Measurements from ENCODE around the gene ASAH2B. TPM values are rescaled to one million over a fixed set of nuclear protein-coding genes. Genes with fewer than 3 reads are reported as not detected.

Gene ASAH2B
- total RNA-seq, 2 experiments from 2014 or later: 0.13 to 0.34 TPM

- POLR2A ChIA-PET: interaction anchor here (0.6 to 1.1 kb wide), 2 partner anchors 69 to 999 kb away, joined by 3 to 4 read pairs; no protein-coding TSS in a partner anchor
- Histone ChIP-seq H3K79me2 (ENCODE audit: insufficient read depth, low read depth, low read length) (no peaks in the 10 kb centered on the region), H3K4me3 (ENCODE audit: low read depth, low read length, poor library complexity, severe bottlenecking) (no peak overlapping the region), H2AFZ (ENCODE audit: low read length) (no peak overlapping the region), H3K4me2 (ENCODE audit: low read length) (no peak overlapping the region), H3K9me2 (ENCODE audit: insufficient read depth, low read length) (no peaks in the 10 kb centered on the region), H3K36me3 (ENCODE audit: insufficient read depth, low read length) (no peaks in the 10 kb centered on the region), H4K20me1 (ENCODE audit: insufficient read depth, low read length) (no peaks in the 10 kb centered on the region), H3K4me1 (ENCODE audit: insufficient read depth, low read length, poor library complexity, severe bottlenecking) (no peaks in the 10 kb centered on the region), H3K27ac (ENCODE audit: low read depth, low read length, poor library complexity, severe bottlenecking) (no peak overlapping the region), H3K9me3 (ENCODE audit: low read length) (no peaks in the 10 kb centered on the region)
- CTCF ChIA-PET (ENCODE audit: unreplicated experiment): no interaction called here
- BruUV-seq (replicated peaks): no TSS peak
- no peak for DNase-seq (ENCODE audit: low spot score)
- intact Hi-C loops (cut with micrococcal nuclease; ENCODE audit: unreplicated experiment): no loop called here
- TF ChIP-seq EZH2phosphoT487 (IDR thresholded peaks at IDR 0.05; ENCODE audit: borderline replicate concordance, low read depth, low read length) (no peak), CTCF (conservative IDR thresholded peaks at IDR 0.05; ENCODE audit: low read length) (no peak)
Observed at GRCh38 chr10:50798297-50798696, 58.6 kb downstream of the ASAH2B start.

DNA sequence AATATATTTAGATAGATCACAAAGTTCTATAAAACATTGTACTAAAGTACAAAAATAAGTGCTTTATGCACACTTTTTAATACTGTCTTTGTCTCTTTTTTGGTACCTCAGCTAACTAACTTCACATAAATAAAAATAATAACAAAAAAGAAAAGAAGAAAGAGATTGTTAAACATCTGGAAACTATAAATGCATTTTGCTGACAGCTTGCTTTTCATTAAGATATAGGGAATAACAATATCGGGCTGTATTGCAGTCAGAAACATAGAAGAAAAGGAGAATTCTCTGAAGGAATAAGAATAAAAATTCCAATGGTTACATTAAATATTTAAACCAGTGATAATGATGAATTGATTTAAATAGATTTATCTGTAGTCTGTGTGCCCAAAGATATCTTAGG is 59.9 kb downstream of the ASAH2B start:
- H3K79me2 ChIP-seq (ENCODE audit: insufficient read depth, low read depth, low read length): no peaks in the 10 kb centered on the region
- no peaks in the 10 kb centered on the region for H4K20me1 ChIP-seq (ENCODE audit: insufficient read depth, low read length)
- no peaks in the 10 kb centered on the region for H3K4me1 ChIP-seq (ENCODE audit: insufficient read depth, low read length, poor library complexity, severe bottlenecking)
- no peak for TF ChIP-seq CTCF (conservative IDR thresholded peaks at IDR 0.05; ENCODE audit: low read length)
- TF ChIP-seq EZH2phosphoT487 (IDR thresholded peaks at IDR 0.05; ENCODE audit: borderline replicate concordance, low read depth, low read length): no peak
- H2AFZ ChIP-seq (ENCODE audit: low read length): no peak overlapping the region
- ChIA-PET POLR2A (interaction anchor here (1.1 kb wide), 1 partner anchor 68 kb away, joined by 3 read pairs; no protein-coding TSS in a partner anchor), CTCF (ENCODE audit: unreplicated experiment) (no interaction called here)
- no peak overlapping the region for H3K27ac ChIP-seq (ENCODE audit: low read depth, low read length, poor library complexity, severe bottlenecking)
- intact Hi-C loops (cut with micrococcal nuclease; ENCODE audit: unreplicated experiment): no loop called here
- no peak overlapping the region for H3K4me2 ChIP-seq (ENCODE audit: low read length)
- no peak for DNase-seq (ENCODE audit: low spot score)
- BruUV-seq (replicated peaks): no TSS peak
- H3K36me3 ChIP-seq (ENCODE audit: insufficient read depth, low read length): no peaks in the 10 kb centered on the region
- no peak overlapping the region for H3K4me3 ChIP-seq (ENCODE audit: low read depth, low read length, poor library complexity, severe bottlenecking)
- no peaks in the 10 kb centered on the region for H3K9me3 ChIP-seq (ENCODE audit: low read length)
- no peaks in the 10 kb centered on the region for H3K9me2 ChIP-seq (ENCODE audit: insufficient read depth, low read length)

- no peak for DNase-seq (ENCODE audit: low spot score)
- H3K4me3 ChIP-seq (ENCODE audit: low read depth, low read length, poor library complexity, severe bottlenecking): no peak overlapping the region
- no TSS peak for BruUV-seq (replicated peaks)
- POLR2A ChIA-PET: interaction anchor here (1.2 kb wide), 1 partner anchor 1146 kb away, joined by 3 read pairs; no protein-coding TSS in a partner anchor
- H3K79me2 ChIP-seq (ENCODE audit: insufficient read depth, low read depth, low read length): no peaks in the 10 kb centered on the region
- H3K36me3 ChIP-seq (ENCODE audit: insufficient read depth, low read length): no peaks in the 10 kb centered on the region
- H3K4me2 ChIP-seq (ENCODE audit: low read length): no peak overlapping the region
- no peak overlapping the region for H2AFZ ChIP-seq (ENCODE audit: low read length)
- CTCF ChIA-PET (ENCODE audit: unreplicated experiment): no interaction called here
- no peaks in the 10 kb centered on the region for H3K4me1 ChIP-seq (ENCODE audit: insufficient read depth, low read length, poor library complexity, severe bottlenecking)
- H3K9me3 ChIP-seq (ENCODE audit: low read length): no peaks in the 10 kb centered on the region
- no peak overlapping the region for H3K27ac ChIP-seq (ENCODE audit: low read depth, low read length, poor library complexity, severe bottlenecking)
- H3K9me2 ChIP-seq (ENCODE audit: insufficient read depth, low read length): no peaks in the 10 kb centered on the region
- TF ChIP-seq EZH2phosphoT487 (IDR thresholded peaks at IDR 0.05; ENCODE audit: borderline replicate concordance, low read depth, low read length) (no peak), CTCF (conservative IDR thresholded peaks at IDR 0.05; ENCODE audit: low read length) (no peak)
- intact Hi-C loops (cut with micrococcal nuclease; ENCODE audit: unreplicated experiment): no loop called here
- H4K20me1 ChIP-seq (ENCODE audit: insufficient read depth, low read length): no peaks in the 10 kb centered on the region
Observed at GRCh38 chr10:50805981-50806622, 66.4 kb downstream of the ASAH2B start.
